Fibroblast of skin of scalp (primary cell): ENCODE measurements around the gene TSPYL1. TPM values are rescaled to one million over a fixed set of nuclear protein-coding genes. Genes with fewer than 3 reads are reported as not detected.
"Not testable (repeated sequence)": the region's sequence is repeated elsewhere in the genome, so short reads cannot be mapped to it uniquely, and the experiment has no call there.

Experiments
- DNase-seq: peaks from one replicate; pipeline ENCODE4 v3.0.0-alpha.2; 2013
- polyA plus RNA-seq, 2 experiments: library from polyadenylated mRNA; unstranded; fragments of 120-200 nt; gene quantifications; one replicate each; pipeline ENCODE4 v1.2.1, GENCODE V29; 2013; ENCODE audit not compliant: insufficient read length in 2 of 2

Gene TSPYL1
- 38.7 TPM for polyA plus RNA-seq (2013, experiment 1 of 2; ENCODE audit: insufficient read length)
- 39.5 TPM for polyA plus RNA-seq (2013, experiment 2 of 2; ENCODE audit: insufficient read length)

DNA sequence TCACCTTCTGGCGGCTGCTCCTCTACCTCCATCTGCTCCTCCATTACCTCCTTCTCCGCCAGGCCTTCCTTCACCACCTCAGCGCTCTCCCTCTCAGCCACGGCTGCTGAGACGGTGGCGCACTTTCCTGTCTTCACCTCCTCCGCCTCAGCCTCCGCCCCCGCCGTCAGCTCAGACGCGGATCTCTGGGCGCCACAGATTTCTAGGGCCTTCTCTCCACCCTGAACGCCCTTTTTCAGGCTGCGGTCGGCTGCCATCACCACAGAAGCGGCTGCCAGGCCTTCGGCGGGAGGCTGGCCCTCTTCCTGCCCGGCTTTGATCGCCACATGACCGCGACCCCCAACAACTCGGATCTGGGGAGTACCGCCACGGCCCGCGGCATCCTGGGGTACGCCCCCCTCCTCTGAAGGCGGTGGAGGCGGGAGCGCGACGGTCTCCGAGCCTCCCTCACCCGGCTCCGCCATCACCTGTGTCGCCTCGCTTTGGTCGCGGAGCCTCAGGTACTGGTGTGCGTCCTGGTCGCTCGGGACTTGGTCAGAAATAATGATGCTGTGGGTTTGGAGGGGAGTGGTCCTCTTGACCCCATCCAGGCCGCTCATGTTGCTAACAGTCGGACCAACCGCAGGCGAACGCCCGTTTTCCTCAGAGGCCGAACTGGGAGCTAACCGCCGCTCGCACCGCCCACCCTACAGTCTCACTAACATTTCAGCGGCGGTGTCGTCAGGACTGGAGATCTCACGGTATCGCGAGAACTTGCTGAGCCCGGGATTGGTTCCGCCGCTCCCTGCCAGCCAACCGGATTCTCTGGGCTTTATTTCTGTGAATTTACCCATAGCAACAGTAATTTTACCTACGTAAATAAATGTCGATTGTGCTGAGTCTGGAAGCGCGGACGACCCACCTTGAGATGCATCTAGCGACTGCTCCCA lies at the start of gene TSPYL1:
TSPYL1 (minus strand) TSS at position 699 of the 929 bp plus-strand sequence; CDS start at position 599, 100 bp downstream.
- peak; percentile 97 for DNase-seq

DNA sequence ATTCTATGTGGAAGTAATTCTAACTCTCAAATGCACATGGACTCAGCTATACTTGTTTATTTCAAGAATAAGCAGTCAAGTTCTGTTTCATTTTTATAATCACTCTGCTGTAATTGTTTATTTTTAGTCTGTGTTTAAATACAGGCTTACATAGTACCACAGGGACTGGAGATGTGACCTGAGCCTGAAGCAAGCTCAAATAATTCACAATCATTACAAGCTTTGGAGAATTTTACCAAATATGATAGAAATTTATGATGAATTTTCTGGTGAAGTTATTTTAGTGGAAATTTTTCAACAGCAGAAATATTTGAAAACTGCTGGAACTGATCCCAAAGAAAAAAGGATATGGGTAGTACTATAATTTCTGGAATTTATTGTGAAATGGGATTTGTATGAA lies 49.4 kb upstream of the TSPYL1 start:
- peak; percentile 87 for DNase-seq

GRCh38 chr6:116328528-116328903 lies 48.8 kb upstream of the TSPYL1 start:
- peak; percentile 52 for DNase-seq

DNA sequence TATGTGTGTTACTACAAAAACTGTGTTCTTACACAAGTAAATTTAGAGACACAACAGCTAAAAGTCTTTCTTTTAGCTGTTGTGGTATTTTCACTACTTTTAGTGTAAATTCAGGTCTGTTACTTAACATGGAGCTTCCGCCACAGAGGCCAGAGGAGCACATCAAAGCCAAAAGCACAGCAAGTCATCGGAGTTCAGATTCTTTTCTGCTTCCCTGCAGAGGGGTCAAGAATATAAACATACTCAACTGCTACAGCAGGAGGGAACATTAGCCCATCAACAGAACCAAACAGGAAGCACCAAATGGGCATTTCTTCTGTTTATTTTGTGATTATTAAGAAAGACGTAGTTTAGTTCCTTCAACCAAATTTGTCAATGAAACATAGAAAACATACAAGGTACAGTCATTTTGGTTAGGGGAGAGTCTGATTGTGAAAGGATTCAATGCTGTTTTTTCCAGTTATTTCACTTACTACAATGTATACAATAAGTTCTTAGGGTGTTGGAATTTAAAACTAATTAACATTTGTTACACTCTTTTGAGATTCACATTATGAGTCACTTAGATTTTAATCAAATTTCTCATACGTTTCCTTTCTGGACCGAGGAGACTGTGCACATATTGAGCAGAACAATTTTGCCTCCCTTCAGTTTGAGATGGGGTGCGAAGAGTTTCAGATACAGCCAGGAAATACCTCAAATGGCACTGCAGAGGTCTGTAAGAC lies 48.2 kb upstream of the TSPYL1 start:
- DNase-seq = no peak

DNA sequence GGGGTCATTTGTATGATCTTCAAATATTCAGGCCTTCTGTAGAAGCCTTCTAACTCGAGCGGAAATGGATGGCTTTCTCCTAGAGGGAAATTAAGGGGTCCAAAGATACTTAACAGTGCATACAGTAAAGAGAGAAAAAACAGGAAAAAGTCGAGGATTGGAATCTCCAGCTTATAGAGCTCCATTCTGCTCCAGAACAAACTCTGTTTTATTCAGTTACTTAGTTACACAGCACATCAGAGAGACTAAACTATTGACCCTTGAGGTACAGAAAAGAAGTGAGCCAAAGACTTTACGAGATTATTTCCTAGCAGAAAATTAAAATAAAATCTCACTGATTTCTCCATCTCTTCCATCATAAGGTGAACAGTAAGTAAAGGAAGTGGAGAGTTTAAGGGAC lies 47.3 kb upstream of the TSPYL1 start:
- no peak for DNase-seq

DNA sequence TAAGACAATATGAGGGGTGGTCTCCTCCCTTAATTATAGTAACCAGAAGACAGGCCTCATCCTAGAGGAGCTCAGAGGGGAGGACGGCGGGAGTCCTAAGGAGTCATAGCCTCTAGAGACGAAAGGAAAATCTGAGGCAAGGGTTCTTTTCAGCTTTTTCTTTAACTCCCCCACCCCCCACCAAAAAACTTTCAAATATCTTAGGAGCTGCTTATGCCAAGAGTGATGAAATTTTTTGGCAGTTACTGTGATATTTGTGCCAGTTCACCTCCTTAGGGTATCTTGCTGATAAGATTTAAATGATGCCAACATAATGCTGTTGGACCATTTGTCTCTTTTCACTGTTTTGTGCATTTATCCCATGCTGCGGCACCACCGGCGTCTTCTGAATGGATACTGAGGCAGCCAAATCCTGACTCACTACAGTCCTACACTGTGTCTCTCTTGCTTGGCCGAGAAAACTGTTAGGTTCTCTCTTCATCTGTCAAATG lies 46.5 kb upstream of the TSPYL1 start:
- no peak for DNase-seq

GRCh38 chr6:116325634-116326132 lies 46.0 kb upstream of the TSPYL1 start:
- not testable (repeated sequence) for DNase-seq

GRCh38 chr6:116323863-116324262 lies 44.1 kb upstream of the TSPYL1 start:
- DNase-seq = no peak

- DNase-seq = not testable (repeated sequence)
These were observed 42.2 kb upstream of the TSPYL1 start for GRCh38 chr6:116321933-116322332.

DNA sequence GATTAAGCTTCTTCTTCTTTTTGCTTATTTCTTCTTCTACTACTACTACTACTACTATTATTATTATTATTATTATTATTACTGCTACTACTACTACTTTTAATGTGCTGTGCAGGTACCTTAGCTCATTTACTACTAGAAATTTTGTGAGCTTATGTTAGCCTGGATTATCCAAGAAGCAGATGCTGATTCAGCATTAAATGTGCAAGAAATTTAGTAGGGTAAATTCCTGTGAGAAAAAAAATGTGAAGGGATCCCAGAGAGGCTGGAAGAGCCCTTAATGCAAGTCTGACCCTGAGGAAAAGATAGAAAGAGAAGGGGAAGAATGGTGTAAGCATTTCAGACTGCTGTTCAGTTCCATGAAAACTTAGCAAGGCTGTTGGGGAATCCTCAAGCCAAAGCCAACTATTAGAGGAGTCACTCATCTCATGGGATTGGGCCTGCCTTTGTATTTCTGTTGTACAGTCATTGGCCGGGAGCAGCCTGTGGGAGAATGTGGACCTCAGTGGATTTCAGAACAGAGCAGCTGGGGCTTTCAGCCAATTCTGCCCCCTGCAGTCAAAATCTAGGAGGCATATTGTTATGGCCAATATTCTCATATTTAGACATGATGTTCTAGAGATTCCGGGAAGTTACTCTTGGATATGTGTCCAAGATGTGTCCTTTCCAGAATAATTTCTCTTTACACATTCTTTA lies 37.2 kb upstream of the TSPYL1 start:
- DNase-seq = no peak

DNA sequence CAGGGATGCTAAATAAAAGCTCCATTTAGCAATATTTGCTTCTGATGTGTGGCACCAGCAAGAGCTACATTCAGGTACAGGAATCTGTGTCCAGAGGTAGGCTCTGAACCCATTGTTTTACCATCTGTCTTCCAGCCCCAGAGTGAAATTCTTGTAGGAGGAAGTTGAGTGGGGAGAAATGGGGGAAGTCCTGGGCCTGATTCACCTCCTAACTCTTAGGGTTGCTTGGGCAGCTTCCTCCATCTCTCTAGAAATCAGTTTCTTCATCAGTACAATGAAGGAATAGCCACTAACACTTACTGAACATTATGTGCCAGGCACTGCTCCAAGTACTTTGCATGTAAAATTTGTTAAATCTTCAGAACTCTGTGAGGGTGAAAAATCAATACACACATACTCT lies 35.1 kb upstream of the TSPYL1 start:
- no peak for DNase-seq

DNA sequence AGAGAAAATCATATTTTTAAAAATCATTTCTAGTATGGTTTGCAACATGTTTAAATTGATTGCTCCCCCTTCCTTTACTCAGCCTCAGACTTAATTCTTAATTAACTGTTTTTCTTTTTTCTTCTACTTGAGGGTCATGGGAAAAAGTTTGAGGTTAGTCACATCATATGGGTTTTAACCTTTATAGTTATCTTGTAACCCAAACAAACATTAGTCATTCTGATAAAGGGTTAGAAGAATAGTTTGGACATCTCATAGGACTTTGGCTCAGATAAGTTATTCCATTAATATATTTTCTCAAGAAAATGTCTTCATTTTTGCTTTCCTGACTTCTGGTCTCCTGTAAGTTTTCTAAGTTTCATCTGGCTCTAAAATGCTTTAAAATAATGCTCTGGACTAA lies 34.5 kb upstream of the TSPYL1 start:
- no peak for DNase-seq

DNA sequence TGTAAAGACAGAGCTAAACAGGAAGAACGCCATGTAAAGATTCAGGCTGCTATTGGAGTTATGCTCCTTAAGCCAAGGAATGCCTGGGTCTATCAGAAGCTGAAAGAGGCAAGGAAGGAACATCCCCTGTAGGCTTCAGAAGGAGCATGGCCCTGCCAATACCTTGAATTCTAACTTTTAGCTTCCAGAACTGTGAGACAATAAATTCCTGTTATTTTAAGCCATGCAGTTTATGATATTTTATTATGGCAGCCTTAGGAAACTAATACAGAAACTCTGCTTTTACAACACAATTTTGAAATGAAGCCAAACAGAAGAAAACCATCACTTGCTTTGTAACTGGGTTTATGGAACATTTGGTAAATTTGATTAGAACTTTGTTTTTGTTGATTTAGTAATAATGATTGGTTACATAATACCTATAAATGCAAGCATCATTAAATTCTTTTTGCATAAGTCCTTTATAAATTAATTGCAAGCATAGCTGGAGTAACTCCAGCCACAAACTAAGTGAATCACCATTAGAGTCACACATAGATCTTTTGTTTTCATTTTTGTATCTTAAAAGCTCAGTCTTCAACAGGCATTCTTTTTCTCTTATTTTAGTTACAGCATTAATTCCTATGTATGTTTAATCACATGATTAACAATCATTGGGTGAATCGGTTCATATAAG lies 33.5 kb upstream of the TSPYL1 start:
- peak; percentile 54 for DNase-seq

GRCh38 chr6:116309657-116310056 lies 29.9 kb upstream of the TSPYL1 start:
- DNase-seq = no peak

DNA sequence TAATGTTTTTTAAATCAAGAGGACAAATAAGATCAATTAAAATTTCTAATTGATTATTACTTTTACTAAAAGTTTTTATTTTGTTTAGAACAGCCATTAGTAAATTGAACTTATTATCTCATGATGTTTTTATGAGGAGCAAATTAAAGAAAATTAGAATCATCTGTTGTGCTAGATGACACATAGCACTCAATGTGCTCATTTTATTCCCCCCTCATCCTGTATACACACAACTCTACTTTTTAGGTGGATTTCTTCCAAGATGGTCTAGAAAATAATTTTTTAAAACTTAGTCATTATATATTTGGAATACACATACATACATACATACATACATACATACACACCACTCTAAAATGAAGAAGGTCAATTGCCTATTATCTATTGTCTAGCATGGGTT lies 29.3 kb upstream of the TSPYL1 start:
- DNase-seq = no peak

GRCh38 chr6:116307633-116308032 lies 27.9 kb upstream of the TSPYL1 start:
- no peak for DNase-seq

- DNase-seq = no peak
These were observed 27.3 kb upstream of the TSPYL1 start for GRCh38 chr6:116307001-116307400.

GRCh38 chr6:116304538-116305097 lies 24.9 kb upstream of the TSPYL1 start:
- DNase-seq = no peak

- DNase-seq = no peak
These were observed 21.4 kb upstream of the TSPYL1 start for GRCh38 chr6:116301104-116301503.

- peak; percentile 31 for DNase-seq
These were observed 20.8 kb upstream of the TSPYL1 start for GRCh38 chr6:116300566-116300965.

- DNase-seq = no peak
These were observed 19.2 kb upstream of the TSPYL1 start for GRCh38 chr6:116298973-116299372.

- DNase-seq = no peak
These were observed 18.5 kb upstream of the TSPYL1 start for GRCh38 chr6:116298273-116298672.
